GM13976 (cell line): ENCODE data around the gene NDUFS4.

Experiments used
- DNase-seq: peaks from one replicate; pipeline ENCODE4 v3.0.0; 2012; ENCODE audit warnings: low spot score
- CTCF ChIP-seq: IDR thresholded peaks from 2 replicates; pipeline ENCODE4 v1.5.1; 2012; ENCODE audit warnings: borderline replicate concordance, mild to moderate bottlenecking; ENCODE audit not compliant: insufficient read depth; ENCODE audit errors: extremely low read depth, missing control alignments, control extremely low read depth
- in situ Hi-C: fragments of 300-500 bp; cut with MboI; formaldehyde crosslinking; loops from one replicate; pipeline ENCODE4 v1.12.0; 2022; ENCODE audit warnings: low sequenced_read_pairs, mixed read lengths, inconsistent platforms; ENCODE audit not compliant: unreplicated experiment

The NDUFS4 gene

GRCh38 chr5:53667621-53668020 is 107.2 kb downstream of the NDUFS4 start:
- no peak for TF ChIP-seq CTCF
- DNase-seq = no peak
- in situ Hi-C loops = no loop called here

GRCh38 chr5:53671447-53671846 is 111.0 kb downstream of the NDUFS4 start:
- DNase-seq = no peak
- in situ Hi-C loops = no loop called here

GRCh38 chr5:53674121-53674520 is 113.7 kb downstream of the NDUFS4 start:
- no peak for DNase-seq
- in situ Hi-C loops = no loop called here
- no peak for TF ChIP-seq CTCF

More at GRCh38 chr5:53671447-53671846, 111.0 kb downstream of the NDUFS4 start:
- TF ChIP-seq CTCF = no peak

GRCh38 chr5:53677632-53678031 is 117.2 kb downstream of the NDUFS4 start:
- in situ Hi-C loops = no loop called here
- no peak for TF ChIP-seq CTCF
- DNase-seq = no peak

GRCh38 chr5:53678981-53679660 is 118.7 kb downstream of the NDUFS4 start:
- DNase-seq = no peak
- TF ChIP-seq CTCF = no peak
- in situ Hi-C loops = no loop called here

- in situ Hi-C loops = no loop called here
- DNase-seq = no peak
- TF ChIP-seq CTCF = no peak
Observed at GRCh38 chr5:53681079-53681478, 120.6 kb downstream of the NDUFS4 start.
